Measurements from ENCODE around the gene CDH9. TPM values are rescaled to one million over a fixed set of nuclear protein-coding genes. Genes with fewer than 3 reads are reported as not detected.

The CDH9 gene
- total RNA-seq, 1 experiment from 2014 or later, result not detected

GRCh38 chr5:27026801-27027200 lies 11.6 kb downstream of the CDH9 start:
- Histone ChIP-seq H3K9me3 (ENCODE audit: low read length) (peaks cover 2% of the 10 kb centered on the region; the same call in 1 of the 2 replicates), H3K9me2 (replicated peaks; ENCODE audit: insufficient read depth, low read length) (no peaks in the 10 kb centered on the region), H3K4me3 (ENCODE audit: low read length) (no peak overlapping the region), H3K27me3 (ENCODE audit: low read length) (no peaks in the 10 kb centered on the region), H3K4me1 (ENCODE audit: low read length) (no peaks in the 10 kb centered on the region), H3K9ac (ENCODE audit: low read length) (no peak overlapping the region), H3K36me3 (ENCODE audit: insufficient read depth, low read length) (no peaks in the 10 kb centered on the region), H4K20me1 (ENCODE audit: insufficient read depth, low read depth, low read length) (no peaks in the 10 kb centered on the region), H3K4me2 (ENCODE audit: low read depth, low read length, poor library complexity, severe bottlenecking) (no peak overlapping the region), H3K79me2 (ENCODE audit: low read length) (no peaks in the 10 kb centered on the region), H2AFZ (ENCODE audit: low read length) (no peak overlapping the region), H3K27ac (ENCODE audit: low read length) (no peak overlapping the region)
- DNase-seq, result no peak

GRCh38 chr5:27026063-27026462 lies 12.3 kb downstream of the CDH9 start:
- Histone ChIP-seq H3K4me3 (ENCODE audit: low read length) (no peak overlapping the region), H3K9me3 (ENCODE audit: low read length) (no peaks in the 10 kb centered on the region), H4K20me1 (ENCODE audit: insufficient read depth, low read depth, low read length) (no peaks in the 10 kb centered on the region), H3K9ac (ENCODE audit: low read length) (no peak overlapping the region), H3K4me2 (ENCODE audit: low read depth, low read length, poor library complexity, severe bottlenecking) (no peak overlapping the region), H3K79me2 (ENCODE audit: low read length) (no peaks in the 10 kb centered on the region), H3K27me3 (ENCODE audit: low read length) (no peaks in the 10 kb centered on the region), H3K36me3 (ENCODE audit: insufficient read depth, low read length) (no peaks in the 10 kb centered on the region), H3K9me2 (replicated peaks; ENCODE audit: insufficient read depth, low read length) (no peaks in the 10 kb centered on the region), H3K4me1 (ENCODE audit: low read length) (no peaks in the 10 kb centered on the region), H2AFZ (ENCODE audit: low read length) (no peak overlapping the region), H3K27ac (ENCODE audit: low read length) (no peak overlapping the region)
- DNase-seq, result no peak

GRCh38 chr5:27021471-27021870 lies 16.9 kb downstream of the CDH9 start:
- H3K27ac ChIP-seq (ENCODE audit: low read length), result no peak overlapping the region
- H4K20me1 ChIP-seq (ENCODE audit: insufficient read depth, low read depth, low read length), result no peaks in the 10 kb centered on the region
- no peak overlapping the region for H3K4me3 ChIP-seq (ENCODE audit: low read length)
- no peaks in the 10 kb centered on the region for H3K4me1 ChIP-seq (ENCODE audit: low read length)
- no peaks in the 10 kb centered on the region for H3K9me3 ChIP-seq (ENCODE audit: low read length)
- H3K9me2 ChIP-seq (replicated peaks; ENCODE audit: insufficient read depth, low read length), result no peaks in the 10 kb centered on the region
- DNase-seq, result no peak
- H3K4me2 ChIP-seq (ENCODE audit: low read depth, low read length, poor library complexity, severe bottlenecking), result no peak overlapping the region
- no peaks in the 10 kb centered on the region for H3K36me3 ChIP-seq (ENCODE audit: insufficient read depth, low read length)
- H3K27me3 ChIP-seq (ENCODE audit: low read length), result no peaks in the 10 kb centered on the region
- no peak overlapping the region for H3K9ac ChIP-seq (ENCODE audit: low read length)
- H2AFZ ChIP-seq (ENCODE audit: low read length), result no peak overlapping the region
- no peaks in the 10 kb centered on the region for H3K79me2 ChIP-seq (ENCODE audit: low read length)

GRCh38 chr5:27020973-27021372 lies 17.4 kb downstream of the CDH9 start:
- H3K9me2 ChIP-seq (replicated peaks; ENCODE audit: insufficient read depth, low read length), result no peaks in the 10 kb centered on the region
- no peak overlapping the region for H3K4me3 ChIP-seq (ENCODE audit: low read length)
- H3K9me3 ChIP-seq (ENCODE audit: low read length), result no peaks in the 10 kb centered on the region
- H2AFZ ChIP-seq (ENCODE audit: low read length), result no peak overlapping the region
- H3K36me3 ChIP-seq (ENCODE audit: insufficient read depth, low read length), result no peaks in the 10 kb centered on the region
- H3K4me1 ChIP-seq (ENCODE audit: low read length), result no peaks in the 10 kb centered on the region
- no peaks in the 10 kb centered on the region for H4K20me1 ChIP-seq (ENCODE audit: insufficient read depth, low read depth, low read length)
- DNase-seq, result peak; percentile 47
- no peaks in the 10 kb centered on the region for H3K27me3 ChIP-seq (ENCODE audit: low read length)
- H3K27ac ChIP-seq (ENCODE audit: low read length), result no peak overlapping the region
- H3K9ac ChIP-seq (ENCODE audit: low read length), result no peak overlapping the region
- H3K79me2 ChIP-seq (ENCODE audit: low read length), result no peaks in the 10 kb centered on the region
- H3K4me2 ChIP-seq (ENCODE audit: low read depth, low read length, poor library complexity, severe bottlenecking), result no peak overlapping the region

- no peaks in the 10 kb centered on the region for H3K9me2 ChIP-seq (replicated peaks; ENCODE audit: insufficient read depth, low read length)
- no peaks in the 10 kb centered on the region for H4K20me1 ChIP-seq (ENCODE audit: insufficient read depth, low read depth, low read length)
- no peak for DNase-seq
- H3K9ac ChIP-seq (ENCODE audit: low read length), result no peak overlapping the region
- H3K36me3 ChIP-seq (ENCODE audit: insufficient read depth, low read length), result no peaks in the 10 kb centered on the region
- H3K79me2 ChIP-seq (ENCODE audit: low read length), result no peaks in the 10 kb centered on the region
- no peak overlapping the region for H3K27ac ChIP-seq (ENCODE audit: low read length)
- H3K4me1 ChIP-seq (ENCODE audit: low read length), result no peaks in the 10 kb centered on the region
- no peak overlapping the region for H3K4me2 ChIP-seq (ENCODE audit: low read depth, low read length, poor library complexity, severe bottlenecking)
- no peak overlapping the region for H3K4me3 ChIP-seq (ENCODE audit: low read length)
- H3K27me3 ChIP-seq (ENCODE audit: low read length), result no peaks in the 10 kb centered on the region
- H3K9me3 ChIP-seq (ENCODE audit: low read length), result no peaks in the 10 kb centered on the region
- no peak overlapping the region for H2AFZ ChIP-seq (ENCODE audit: low read length)
Observed at GRCh38 chr5:27015758-27016157, 22.6 kb downstream of the CDH9 start.

- Histone ChIP-seq H3K4me2 (ENCODE audit: low read depth, low read length, poor library complexity, severe bottlenecking) (no peak overlapping the region), H3K9me2 (replicated peaks; ENCODE audit: insufficient read depth, low read length) (no peaks in the 10 kb centered on the region), H3K27ac (ENCODE audit: low read length) (no peak overlapping the region), H3K4me1 (ENCODE audit: low read length) (no peaks in the 10 kb centered on the region), H3K36me3 (ENCODE audit: insufficient read depth, low read length) (no peaks in the 10 kb centered on the region), H3K79me2 (ENCODE audit: low read length) (no peaks in the 10 kb centered on the region), H2AFZ (ENCODE audit: low read length) (no peak overlapping the region), H4K20me1 (ENCODE audit: insufficient read depth, low read depth, low read length) (no peaks in the 10 kb centered on the region), H3K27me3 (ENCODE audit: low read length) (no peaks in the 10 kb centered on the region), H3K4me3 (ENCODE audit: low read length) (no peak overlapping the region), H3K9ac (ENCODE audit: low read length) (no peak overlapping the region), H3K9me3 (ENCODE audit: low read length) (no peaks in the 10 kb centered on the region)
- DNase-seq, result no peak
Observed at GRCh38 chr5:27011274-27011673, 27.1 kb downstream of the CDH9 start.

- Histone ChIP-seq H3K4me3 (ENCODE audit: low read length) (no peak overlapping the region), H4K20me1 (ENCODE audit: insufficient read depth, low read depth, low read length) (no peaks in the 10 kb centered on the region), H3K4me2 (ENCODE audit: low read depth, low read length, poor library complexity, severe bottlenecking) (no peak overlapping the region), H3K9me3 (ENCODE audit: low read length) (no peaks in the 10 kb centered on the region), H3K27me3 (ENCODE audit: low read length) (no peaks in the 10 kb centered on the region), H3K27ac (ENCODE audit: low read length) (no peak overlapping the region), H2AFZ (ENCODE audit: low read length) (no peak overlapping the region), H3K9ac (ENCODE audit: low read length) (no peak overlapping the region), H3K36me3 (ENCODE audit: insufficient read depth, low read length) (no peaks in the 10 kb centered on the region), H3K79me2 (ENCODE audit: low read length) (no peaks in the 10 kb centered on the region), H3K9me2 (replicated peaks; ENCODE audit: insufficient read depth, low read length) (no peaks in the 10 kb centered on the region), H3K4me1 (ENCODE audit: low read length) (no peaks in the 10 kb centered on the region)
- DNase-seq, result no peak
Observed at GRCh38 chr5:27010646-27011045, 27.7 kb downstream of the CDH9 start.

GRCh38 chr5:27009540-27009915 lies 28.9 kb downstream of the CDH9 start:
- H3K27me3 ChIP-seq (ENCODE audit: low read length), result no peaks in the 10 kb centered on the region
- no peaks in the 10 kb centered on the region for H4K20me1 ChIP-seq (ENCODE audit: insufficient read depth, low read depth, low read length)
- no peaks in the 10 kb centered on the region for H3K36me3 ChIP-seq (ENCODE audit: insufficient read depth, low read length)
- H3K9me2 ChIP-seq (replicated peaks; ENCODE audit: insufficient read depth, low read length), result no peaks in the 10 kb centered on the region
- H3K4me3 ChIP-seq (ENCODE audit: low read length), result no peak overlapping the region
- H3K27ac ChIP-seq (ENCODE audit: low read length), result no peak overlapping the region
- no peak overlapping the region for H2AFZ ChIP-seq (ENCODE audit: low read length)
- H3K79me2 ChIP-seq (ENCODE audit: low read length), result no peaks in the 10 kb centered on the region
- DNase-seq, result no peak
- no peak overlapping the region for H3K4me2 ChIP-seq (ENCODE audit: low read depth, low read length, poor library complexity, severe bottlenecking)
- H3K9ac ChIP-seq (ENCODE audit: low read length), result no peak overlapping the region
- no peaks in the 10 kb centered on the region for H3K4me1 ChIP-seq (ENCODE audit: low read length)
- no peaks in the 10 kb centered on the region for H3K9me3 ChIP-seq (ENCODE audit: low read length)
